K562 (cell line): Measurements from ENCODE around the gene PRKACB. TPM values are rescaled to one million over a fixed set of nuclear protein-coding genes. Genes with fewer than 3 reads are reported as not detected.

Experiments
- ATAC-seq: fragments of 200-7000 bp; cut with Tn5 transposase; 3 replicates; pipeline ENCODE4 v1.9.1; 2020; ENCODE audit warnings: moderate library complexity
- BruUV-seq: library from RNA; stranded (reverse); fragments of 400-500 nt; replicated peaks from 2 replicates; lab custom pipeline; 2021; lab: Mats Ljungman, UMichigan
- CTCF ChIA-PET: fragments of 300-600 bp; formaldehyde crosslinking; extraction: SDS; loops from one replicate; lab custom pipeline; 2021; ENCODE audit warnings: low intra/inter-chr PET ratio; lab: Yijun Ruan, JAX
- POLR2A ChIA-PET: fragments of 300-600, 350-650 bp; sonication (Branson Sonifier 250); formaldehyde crosslinking; extraction: SDS; loops from one replicate; lab custom pipeline; 2021; ENCODE audit warnings: antibody characterized with exemption, inconsistent platforms; lab: Yijun Ruan, JAX
- DNase-seq, 4 experiments: peaks; one replicate each; pipeline versions ENCODE4 v3.0.0 to v3.0.0-alpha.2; 2011 to 2018; ENCODE audit warnings: low spot score in 3 of 4, mixed read lengths in 3 of 4; ENCODE audit errors: extremely low read depth in 1 of 4
- FAIRE-seq: peaks from 2 replicates; lab custom pipeline; 2011; peaks lifted over from hg19 to GRCh38; lab: Jason Lieb, UNC
- H2AFZ ChIP-seq: 2 replicates; pipeline ENCODE4 v1.6.0; 2011; ENCODE audit warnings: low read depth, low read length, control low read depth, inconsistent platforms
- H3K27ac ChIP-seq: fragments of 200-600 bp; 3 replicates; pipeline ENCODE4 v1.8.0; 2011; ENCODE audit warnings: low read depth, mild to moderate bottlenecking, control low read depth, inconsistent platforms, low read length, moderate library complexity, mixed read lengths; ENCODE audit errors: extremely low read depth
- H3K27me3 ChIP-seq, 2 experiments: fragments of 300-600 bp in 1 of 2; 2 replicates in 1 of 2; 3 replicates in 1 of 2; pipeline versions ENCODE4 v1.6.0 to v1.8.0; 2011; ENCODE audit warnings: inconsistent platforms in 2 of 2, low read length in 2 of 2, mild to moderate bottlenecking in 1 of 2, mixed read lengths in 1 of 2, moderate library complexity in 1 of 2; ENCODE audit not compliant: control insufficient read depth in 2 of 2, insufficient read depth in 2 of 2
- H3K36me3 ChIP-seq: fragments of 300-600 bp; 3 replicates; pipeline ENCODE4 v1.8.0; 2011; ENCODE audit warnings: mild to moderate bottlenecking, low read length, inconsistent platforms; ENCODE audit not compliant: control insufficient read depth, insufficient read depth
- H3K4me1 ChIP-seq, 2 experiments: fragments of 200-600 bp in 1 of 2; replicated peaks in 1 of 2; 2 replicates in 1 of 2; 3 replicates in 1 of 2; pipeline versions ENCODE4 v1.5.1 to v1.8.0; 2011; ENCODE audit warnings: inconsistent platforms in 2 of 2, low read length in 2 of 2, mild to moderate bottlenecking in 1 of 2, mixed read lengths in 1 of 2, moderate library complexity in 1 of 2; ENCODE audit not compliant: control insufficient read depth in 2 of 2, insufficient read depth in 2 of 2
- H3K4me2 ChIP-seq: 2 replicates; pipeline ENCODE4 v1.6.1; 2011; ENCODE audit warnings: low read length, control low read depth, inconsistent platforms, mixed read lengths; ENCODE audit not compliant: insufficient read depth
- H3K4me3 ChIP-seq: fragments of 200-600 bp; sonication (generic), shearing (Covaris generic); 2 replicates; pipeline ENCODE4 v1.5.1; 2016; ENCODE audit warnings: control low read depth, inconsistent platforms
- H3K79me2 ChIP-seq: fragments of 200-600 bp; 3 replicates; pipeline ENCODE4 v1.8.0; 2011; ENCODE audit warnings: low read length, inconsistent platforms; ENCODE audit not compliant: control insufficient read depth, insufficient read depth
- H3K9ac ChIP-seq, 2 experiments: 2 replicates each; pipeline versions ENCODE4 v1.6.0 to v1.6.1; 2011; ENCODE audit warnings: low read depth in 2 of 2, low read length in 2 of 2, control low read depth in 1 of 2, inconsistent platforms in 1 of 2, mild to moderate bottlenecking in 1 of 2, mixed read lengths in 1 of 2; ENCODE audit not compliant: insufficient read depth in 1 of 2
- H3K9me1 ChIP-seq: one replicate; pipeline ENCODE4 v1.6.0; 2011; ENCODE audit warnings: inconsistent platforms, mild to moderate bottlenecking, low read length, moderate library complexity; ENCODE audit not compliant: control insufficient read depth, insufficient read depth
- H3K9me3 ChIP-seq: replicated peaks from 2 replicates; pipeline ENCODE4 v1.5.1; 2011; ENCODE audit warnings: low read depth, low read length, inconsistent platforms; ENCODE audit not compliant: control insufficient read depth, insufficient read depth
- H4K20me1 ChIP-seq: replicated peaks from 2 replicates; pipeline ENCODE4 v1.6.1; 2011; ENCODE audit warnings: low read length, inconsistent platforms, mixed read lengths; ENCODE audit not compliant: control insufficient read depth, insufficient read depth
- ARID3B ChIP-seq: fragments of 250-450 bp; sonication (Bioruptor Pico); IDR thresholded peaks from 2 replicates; pipeline ENCODE4 v1.4.0; 2020; ENCODE audit warnings: borderline replicate concordance
- ATF7 ChIP-seq: fragments of 450-650 bp; IDR thresholded peaks from 2 replicates; pipeline ENCODE4 v1.7.1; 2014; ENCODE audit warnings: mild to moderate bottlenecking, moderate library complexity
- FOS ChIP-seq: IDR thresholded peaks from 3 replicates; pipeline ENCODE4 v1.6.1; 2011; ENCODE audit not compliant: insufficient read length; ENCODE audit errors: extremely low read depth
- ILF3 ChIP-seq: fragments of 450-650 bp; IDR thresholded peaks from 2 replicates; pipeline ENCODE4 v1.6.1; 2018; ENCODE audit warnings: antibody characterized with exemption, mild to moderate bottlenecking, moderate library complexity, borderline replicate concordance
- MBD2 ChIP-seq: sonication (generic); IDR thresholded peaks from 2 replicates; pipeline ENCODE4 v1.6.1; 2016; ENCODE audit warnings: low read depth, borderline replicate concordance
- NBN ChIP-seq: fragments of 450-650 bp; IDR thresholded peaks from 2 replicates; pipeline ENCODE4 v1.6.1; 2016; ENCODE audit warnings: low read depth, mild to moderate bottlenecking
- PHTF2 ChIP-seq: fragments of 250-450 bp; sonication (Bioruptor Pico); IDR thresholded peaks from 2 replicates; pipeline ENCODE4 v1.5.0; 2021; ENCODE audit warnings: mild to moderate bottlenecking
- POLR2G ChIP-seq: fragments of 200-400 bp; formaldehyde crosslinking; IDR thresholded peaks from 2 replicates; pipeline ENCODE4 v1.6.1; 2017; ENCODE audit warnings: low read depth, mild to moderate bottlenecking, antibody characterized with exemption, low read length, moderate library complexity
- SRSF3 ChIP-seq: fragments of 200-400 bp; formaldehyde crosslinking; IDR thresholded peaks from 2 replicates; pipeline ENCODE4 v1.6.1; 2016; ENCODE audit warnings: mild to moderate bottlenecking, low read length, moderate library complexity; ENCODE audit not compliant: insufficient read depth
- THAP12 ChIP-seq: fragments of 250-450 bp; sonication (Bioruptor Pico); IDR thresholded peaks from 2 replicates; pipeline ENCODE4 v1.9.0; 2021; ENCODE audit warnings: mild to moderate bottlenecking, inconsistent platforms
- ZNF77 ChIP-seq: fragments of 250-450 bp; sonication (Bioruptor Pico); IDR thresholded peaks from 2 replicates; pipeline ENCODE4 v1.5.0; 2020
- WGBS: fragments of 100-300 bp; shearing (Covaris generic); methylation state at CpG from one replicate; pipeline ENCODE4 v1.1.6; 2016; ENCODE audit warnings: low coverage, mixed read lengths; ENCODE audit not compliant: insufficient coverage; ENCODE audit errors: missing lambda C conversion rate; 5-methylcytosine and 5-hydroxymethylcytosine counted together
- in situ Hi-C: fragments of 300-500 bp; cut with MboI; formaldehyde crosslinking; loops from 4 replicates; pipeline ENCODE4 v1.15.0; 2018; ENCODE audit warnings: inconsistent platforms, mixed read lengths
- intact Hi-C: fragments of 100-400 bp; cut with micrococcal nuclease; formaldehyde crosslinking; loops from 2 replicates; pipeline ENCODE4 v1.14.2; 2022
- polyA plus RNA-seq, 8 experiments: library from polyadenylated mRNA; depleted of rRNA in 4 of 8; stranded (reverse) in 5 of 8; unstranded in 3 of 8; fragments of >200 nt; fragmentation: Nextera tagmentation in 2 of 8; fragmentation: Illumina TruSeq in 1 of 8; extraction: Ambion mirVana in 2 of 8; extraction: Trizol in 1 of 8; gene quantifications; 2 replicates each; pipeline versions ENCODE4 v1.2.1 to v1.2.3, GENCODE V29; 2011 to 2014; ENCODE audit warnings: inconsistent platforms in 1 of 8, missing spikeins in 1 of 8
- total RNA-seq, 7 experiments: library from RNA; depleted of rRNA in 6 of 7; stranded (reverse); fragments of >200 nt in 6 of 7; fragmentation: Illumina TruSeq in 2 of 7; extraction: Trizol in 2 of 7; gene quantifications; 2 replicates each; pipeline versions ENCODE4 v1.2.1 to v1.2.3, GENCODE V29; 2011 to 2021; ENCODE audit warnings: low replicate concordance in 1 of 7

PRKACB gene
- total and polyA plus RNA-seq, 9 of the 15 experiments (the other 6 are each of a cell fraction or from before 2014, with no cell fraction given): 1.1 to 5.2 (median 2.8) TPM

GRCh38 chr1:84155517-84155916, 11.4 kb downstream of the PRKACB start:
- no peaks in the 10 kb centered on the region for H3K9me1 ChIP-seq
- H4K20me1 ChIP-seq: no peaks in the 10 kb centered on the region
- H3K27me3 ChIP-seq: no peaks in the 10 kb centered on the region
- no peak for ATAC-seq
- no peaks in the 10 kb centered on the region for H3K9me3 ChIP-seq
- no peak overlapping the region for H3K4me3 ChIP-seq
- intact Hi-C loops (no loop called here), in situ Hi-C loops (loop anchor here (10.0 kb wide), 1 partner anchor 169 kb away; no protein-coding TSS in a partner anchor)
- ChIA-PET POLR2A (no interaction called here), CTCF (no interaction called here)
- no peak overlapping the region for H3K9ac ChIP-seq
- no peak for DNase-seq
- H3K79me2 ChIP-seq: no peaks in the 10 kb centered on the region
- no peak overlapping the region for H2AFZ ChIP-seq
- H3K36me3 ChIP-seq: no peaks in the 10 kb centered on the region
- no peak for FAIRE-seq
- H3K4me2 ChIP-seq: no peak overlapping the region
- no TSS peak for BruUV-seq
- no peaks in the 10 kb centered on the region for H3K4me1 ChIP-seq
- H3K27ac ChIP-seq: no peak overlapping the region
- WGBS: 11% methylated on average over 3 of the region's 3 CpGs
- TF ChIP-seq PHTF2: no peak
- no peak for TF ChIP-seq ILF3
- no peak for TF ChIP-seq ZNF77 (CRISPR knock-in tag)
- TF ChIP-seq ATF7: no peak
- no peak for TF ChIP-seq POLR2G
- no peak for TF ChIP-seq THAP12 (CRISPR knock-in tag)
- no peak for TF ChIP-seq FOS
- TF ChIP-seq ARID3B (CRISPR knock-in tag): no peak
- TF ChIP-seq SRSF3: no peak
- TF ChIP-seq NBN: no peak
- TF ChIP-seq MBD2: no peak
